ENCODE measurements around the gene SH3PXD2A.

SH3PXD2A gene

GRCh38 chr10:103719036-103719435 is 136.3 kb downstream of the SH3PXD2A start:
- DNase-seq: no peak

GRCh38 chr10:103718247-103718620 is 137.1 kb downstream of the SH3PXD2A start:
- DNase-seq: no peak

- DNase-seq: no peak
Measured at GRCh38 chr10:103717341-103718246, 137.8 kb downstream of the SH3PXD2A start.

- DNase-seq: no peak
Measured at GRCh38 chr10:103716206-103717160, 138.9 kb downstream of the SH3PXD2A start.

- no peak for DNase-seq
Measured at GRCh38 chr10:103715430-103715829, 139.9 kb downstream of the SH3PXD2A start.

GRCh38 chr10:103714232-103714891 is 141.0 kb downstream of the SH3PXD2A start:
- DNase-seq: no peak

GRCh38 chr10:103713676-103714075 is 141.7 kb downstream of the SH3PXD2A start:
- no peak for DNase-seq

- peak; percentile 75 for DNase-seq
Measured at GRCh38 chr10:103712898-103713498, 142.4 kb downstream of the SH3PXD2A start.

GRCh38 chr10:103712146-103712545 is 143.2 kb downstream of the SH3PXD2A start:
- DNase-seq: no peak

- no peak for DNase-seq
Measured at GRCh38 chr10:103711351-103711994, 143.9 kb downstream of the SH3PXD2A start.

- DNase-seq: no peak
Measured at GRCh38 chr10:103710490-103710889, 144.9 kb downstream of the SH3PXD2A start.

- DNase-seq: no peak
Measured at GRCh38 chr10:103709341-103709920, 145.9 kb downstream of the SH3PXD2A start.

- no peak for DNase-seq
Measured at GRCh38 chr10:103708627-103709288, 146.6 kb downstream of the SH3PXD2A start.

GRCh38 chr10:103707956-103708626 is 147.3 kb downstream of the SH3PXD2A start:
- DNase-seq: no peak

- no peak for DNase-seq
Measured at GRCh38 chr10:103706762-103707161, 148.6 kb downstream of the SH3PXD2A start.

GRCh38 chr10:103706047-103706446 is 149.3 kb downstream of the SH3PXD2A start:
- no peak for DNase-seq

- DNase-seq: no peak
Measured at GRCh38 chr10:103703941-103704919, 151.1 kb downstream of the SH3PXD2A start.

GRCh38 chr10:103701380-103702222 is 153.8 kb downstream of the SH3PXD2A start:
- no peak for DNase-seq

GRCh38 chr10:103700436-103700715 is 155.0 kb downstream of the SH3PXD2A start:
- DNase-seq: no peak

Measured in CD4-positive, alpha-beta T cell treated with Interleukin-4 for 4 hours (primary cell).